Fibroblast of pulmonary artery (primary cell): ENCODE data around the gene CEPT1.

Source experiments
- DNase-seq: peaks from one replicate; pipeline ENCODE4 v3.0.0-alpha.2; 2010; ENCODE audit warnings: low read depth
- H3K4me3 ChIP-seq: replicated peaks from 2 replicates; pipeline ENCODE4 v1.5.1; 2011; ENCODE audit warnings: low read depth, mild to moderate bottlenecking, control low read depth, low read length, moderate library complexity
- TF ChIP-seq, protein P1 (sequence below): IDR thresholded peaks from 2 replicates; pipeline ENCODE4 v1.5.1; 2011; ENCODE audit warnings: mild to moderate bottlenecking, control low read depth, low read length, inconsistent platforms; ENCODE audit errors: missing control alignments

Gene CEPT1

GRCh38 chr1:111203681-111204200, 63.7 kb downstream of the CEPT1 start:
- DNase-seq: peak; percentile 39
- TF ChIP-seq, protein P1, sequence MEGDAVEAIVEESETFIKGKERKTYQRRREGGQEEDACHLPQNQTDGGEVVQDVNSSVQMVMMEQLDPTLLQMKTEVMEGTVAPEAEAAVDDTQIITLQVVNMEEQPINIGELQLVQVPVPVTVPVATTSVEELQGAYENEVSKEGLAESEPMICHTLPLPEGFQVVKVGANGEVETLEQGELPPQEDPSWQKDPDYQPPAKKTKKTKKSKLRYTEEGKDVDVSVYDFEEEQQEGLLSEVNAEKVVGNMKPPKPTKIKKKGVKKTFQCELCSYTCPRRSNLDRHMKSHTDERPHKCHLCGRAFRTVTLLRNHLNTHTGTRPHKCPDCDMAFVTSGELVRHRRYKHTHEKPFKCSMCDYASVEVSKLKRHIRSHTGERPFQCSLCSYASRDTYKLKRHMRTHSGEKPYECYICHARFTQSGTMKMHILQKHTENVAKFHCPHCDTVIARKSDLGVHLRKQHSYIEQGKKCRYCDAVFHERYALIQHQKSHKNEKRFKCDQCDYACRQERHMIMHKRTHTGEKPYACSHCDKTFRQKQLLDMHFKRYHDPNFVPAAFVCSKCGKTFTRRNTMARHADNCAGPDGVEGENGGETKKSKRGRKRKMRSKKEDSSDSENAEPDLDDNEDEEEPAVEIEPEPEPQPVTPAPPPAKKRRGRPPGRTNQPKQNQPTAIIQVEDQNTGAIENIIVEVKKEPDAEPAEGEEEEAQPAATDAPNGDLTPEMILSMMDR: no peak
- peak overlapping the region; percentile 57 for H3K4me3 ChIP-seq

GRCh38 chr1:111204201-111204982, 64.4 kb downstream of the CEPT1 start:
- no peak for DNase-seq
- peak overlapping the region; percentile 57 for H3K4me3 ChIP-seq
- TF ChIP-seq, protein P1: no peak

GRCh38 chr1:111204983-111205713, 65.1 kb downstream of the CEPT1 start:
- H3K4me3 ChIP-seq: no peak overlapping the region
- no peak for DNase-seq
- TF ChIP-seq, protein P1: no peak

- H3K4me3 ChIP-seq: no peak overlapping the region
- DNase-seq: peak; percentile 35
- TF ChIP-seq, protein P1: no peak
Observed at GRCh38 chr1:111205714-111206050, 65.7 kb downstream of the CEPT1 start.

GRCh38 chr1:111208921-111209320, 68.9 kb downstream of the CEPT1 start:
- DNase-seq: no peak
- TF ChIP-seq, protein P1: no peak
- no peak overlapping the region for H3K4me3 ChIP-seq

DNA sequence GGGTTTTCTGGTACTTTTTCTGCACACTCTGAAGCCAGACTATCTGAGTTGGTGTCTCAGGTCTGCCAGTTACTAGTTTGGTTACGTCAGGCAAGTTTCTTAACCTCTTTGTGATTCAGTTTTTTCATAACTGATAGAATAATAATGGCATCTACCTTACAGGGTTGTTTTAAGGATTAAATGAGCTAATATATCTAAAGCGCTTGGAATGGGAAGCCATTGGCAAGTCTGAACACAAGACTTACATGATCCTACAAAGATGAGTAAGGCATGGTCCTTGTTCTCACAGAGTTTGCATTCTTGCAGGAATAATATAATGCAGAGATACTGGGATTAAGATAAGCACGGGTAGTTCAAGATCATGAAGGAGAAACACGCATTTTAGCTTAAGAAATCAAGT, 69.6 kb downstream of the CEPT1 start:
- H3K4me3 ChIP-seq: no peak overlapping the region
- TF ChIP-seq, protein P1: no peak
- no peak for DNase-seq
